ENCODE data around the gene LSS.

DNA sequence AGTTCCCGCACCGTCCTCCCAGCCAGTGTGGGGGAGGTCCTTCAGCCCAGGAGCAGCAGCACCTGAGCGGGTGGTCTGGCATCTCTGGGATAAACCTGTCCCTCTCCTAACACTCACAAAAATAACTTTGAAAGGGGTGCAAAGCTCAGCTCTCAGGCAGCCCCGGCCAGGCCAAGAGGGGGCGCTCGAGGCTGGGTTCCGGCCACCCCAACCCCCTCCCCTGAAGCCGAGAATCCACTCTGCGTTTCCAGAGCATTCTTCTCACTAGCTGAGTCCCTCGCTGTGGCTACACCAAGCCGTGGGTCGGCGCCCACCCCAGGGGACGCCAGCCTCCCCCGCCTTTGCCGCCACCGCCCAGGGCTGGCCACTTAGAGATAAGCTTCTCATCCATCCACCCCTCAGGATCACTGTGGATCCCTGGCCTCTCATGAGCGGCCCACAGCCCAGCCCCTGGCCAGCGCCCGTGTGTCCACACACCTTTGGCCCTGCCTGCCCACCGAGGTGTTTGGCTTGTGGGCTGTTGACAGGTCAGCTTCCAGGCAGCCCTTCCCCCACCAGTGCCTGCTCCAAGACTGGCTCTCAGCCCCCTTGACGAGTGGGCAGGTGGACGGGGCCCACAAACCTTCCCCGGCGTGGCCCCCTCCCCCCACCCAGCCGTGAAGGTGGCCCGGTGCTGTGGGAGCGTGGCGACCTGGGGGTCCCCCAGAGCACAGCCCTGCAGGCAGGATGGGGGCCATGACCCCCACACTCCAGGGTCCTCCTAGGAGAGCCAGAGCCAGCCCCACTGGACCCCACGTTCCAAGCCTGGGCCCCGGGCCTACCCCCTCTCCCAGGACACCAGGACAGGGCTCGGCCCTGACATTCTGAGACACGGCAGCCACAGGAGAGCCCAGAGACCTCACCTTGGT, 75.1 kb downstream of the LSS start:
- TF ChIP-seq, protein P1, sequence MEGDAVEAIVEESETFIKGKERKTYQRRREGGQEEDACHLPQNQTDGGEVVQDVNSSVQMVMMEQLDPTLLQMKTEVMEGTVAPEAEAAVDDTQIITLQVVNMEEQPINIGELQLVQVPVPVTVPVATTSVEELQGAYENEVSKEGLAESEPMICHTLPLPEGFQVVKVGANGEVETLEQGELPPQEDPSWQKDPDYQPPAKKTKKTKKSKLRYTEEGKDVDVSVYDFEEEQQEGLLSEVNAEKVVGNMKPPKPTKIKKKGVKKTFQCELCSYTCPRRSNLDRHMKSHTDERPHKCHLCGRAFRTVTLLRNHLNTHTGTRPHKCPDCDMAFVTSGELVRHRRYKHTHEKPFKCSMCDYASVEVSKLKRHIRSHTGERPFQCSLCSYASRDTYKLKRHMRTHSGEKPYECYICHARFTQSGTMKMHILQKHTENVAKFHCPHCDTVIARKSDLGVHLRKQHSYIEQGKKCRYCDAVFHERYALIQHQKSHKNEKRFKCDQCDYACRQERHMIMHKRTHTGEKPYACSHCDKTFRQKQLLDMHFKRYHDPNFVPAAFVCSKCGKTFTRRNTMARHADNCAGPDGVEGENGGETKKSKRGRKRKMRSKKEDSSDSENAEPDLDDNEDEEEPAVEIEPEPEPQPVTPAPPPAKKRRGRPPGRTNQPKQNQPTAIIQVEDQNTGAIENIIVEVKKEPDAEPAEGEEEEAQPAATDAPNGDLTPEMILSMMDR (IDR thresholded peaks at IDR 0.05) = no peak
- no peak for TF ChIP-seq POLR2A (IDR thresholded peaks at IDR 0.05)

Data from lower leg skin (tissue), 3 donors.